ENCODE data around the gene AUTS2.

The AUTS2 gene

DNA sequence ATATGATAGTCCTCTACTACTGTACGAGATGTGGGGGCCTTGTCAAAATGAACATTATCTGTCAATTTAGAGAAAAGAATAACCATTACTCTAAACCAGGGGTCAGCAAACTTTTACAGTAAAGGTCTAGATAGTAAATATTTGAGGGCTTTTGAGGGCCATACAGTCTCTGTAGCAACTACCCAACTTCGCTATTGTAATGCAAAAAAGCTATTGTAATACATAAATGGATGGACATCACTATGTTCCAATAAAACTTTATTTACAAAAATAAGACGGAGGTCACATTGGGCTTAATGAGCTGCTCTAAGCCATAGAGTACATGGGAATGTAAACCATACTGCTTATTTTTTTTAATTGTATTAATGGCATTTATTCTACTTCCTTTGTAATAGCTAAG lies 1055.9 kb downstream of the AUTS2 start:
- Mint-ChIP-seq H3K27me3 (no peaks in the 10 kb centered on the region), H3K4me3 (no peak overlapping the region), H3K36me3 (no peaks in the 10 kb centered on the region), H3K9me3 (ENCODE audit: low read depth) (peaks cover 3% of the 10 kb centered on the region), H3K4me1 (ENCODE audit: low read depth) (peaks cover 15% of the 10 kb centered on the region), H3K27ac (no peak overlapping the region)

DNA sequence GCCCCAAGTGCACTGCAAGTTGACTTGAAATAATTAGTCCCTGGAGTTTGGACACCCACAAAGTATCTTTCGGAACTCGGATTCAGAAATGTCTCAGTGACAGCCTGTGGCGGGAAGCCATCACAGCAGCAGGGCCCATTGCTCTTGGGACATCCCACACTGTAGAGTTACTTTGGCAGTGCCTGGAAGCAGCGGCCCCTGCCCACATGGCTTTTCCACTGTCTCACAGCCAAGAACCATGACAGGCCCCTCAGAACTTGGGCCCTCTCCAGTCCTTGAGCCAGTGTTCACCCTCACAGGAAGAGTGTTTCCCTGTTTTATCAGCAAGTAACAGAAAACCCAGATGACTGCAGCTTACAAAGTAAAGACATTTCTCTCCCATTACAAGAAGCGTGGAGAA lies 1056.7 kb downstream of the AUTS2 start:
- H3K27ac Mint-ChIP-seq = no peak overlapping the region
- H3K9me3 Mint-ChIP-seq (ENCODE audit: low read depth) = peaks cover 3% of the 10 kb centered on the region
- H3K4me1 Mint-ChIP-seq (ENCODE audit: low read depth) = peaks cover 20% of the 10 kb centered on the region
- no peaks in the 10 kb centered on the region for H3K27me3 Mint-ChIP-seq
- no peaks in the 10 kb centered on the region for H3K36me3 Mint-ChIP-seq
- H3K4me3 Mint-ChIP-seq = no peak overlapping the region

DNA sequence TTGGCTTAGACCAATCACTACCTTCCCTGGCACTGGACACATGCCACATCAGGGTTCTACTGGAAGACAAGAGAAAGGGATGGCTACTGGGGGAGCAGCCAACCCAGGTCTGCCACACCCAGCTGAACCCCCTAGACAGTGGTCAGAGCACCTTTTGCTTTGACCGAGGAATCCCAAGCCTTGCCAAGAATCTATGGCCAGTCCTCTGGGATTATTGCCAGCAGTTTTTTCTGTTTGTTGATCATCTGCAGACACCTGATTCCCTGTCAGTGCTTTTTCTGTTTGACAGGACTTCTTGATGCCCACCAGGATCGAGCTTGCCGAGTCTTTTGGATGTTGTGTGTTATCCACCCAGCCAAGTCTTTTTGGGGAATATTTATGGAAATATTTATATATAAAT lies 1057.4 kb downstream of the AUTS2 start:
- peaks cover 2% of the 10 kb centered on the region for H3K9me3 Mint-ChIP-seq (ENCODE audit: low read depth)

DNA sequence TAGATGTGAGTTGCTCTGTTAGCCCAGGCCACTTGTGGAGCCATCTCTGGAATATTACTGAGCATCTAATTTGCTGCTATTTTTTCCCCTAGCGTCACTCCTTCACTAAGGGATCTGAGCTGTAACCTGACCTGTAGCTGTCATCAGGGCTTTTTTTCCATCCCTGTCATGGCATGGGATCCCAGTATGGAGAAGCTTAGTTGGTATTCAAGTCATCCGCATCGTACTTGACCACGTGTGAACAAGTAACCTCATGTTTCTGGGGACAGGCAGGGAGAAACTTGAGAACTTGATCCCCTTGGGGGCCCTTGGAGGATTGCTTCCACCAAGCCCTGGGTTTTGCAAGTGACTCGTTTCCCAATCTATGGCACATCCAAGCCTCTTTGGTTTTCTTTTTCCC lies 1059.3 kb downstream of the AUTS2 start:
- H3K27ac Mint-ChIP-seq = no peak overlapping the region
- no peaks in the 10 kb centered on the region for H3K9me3 Mint-ChIP-seq (ENCODE audit: low read depth)
- H3K4me3 Mint-ChIP-seq = no peak overlapping the region
- H3K4me1 Mint-ChIP-seq (ENCODE audit: low read depth) = peaks cover 24% of the 10 kb centered on the region
- no peaks in the 10 kb centered on the region for H3K27me3 Mint-ChIP-seq
- H3K36me3 Mint-ChIP-seq = no peaks in the 10 kb centered on the region

More for the DNA sequence above, 1057.4 kb downstream of the AUTS2 start:
- Mint-ChIP-seq H3K27me3 (no peaks in the 10 kb centered on the region), H3K4me3 (no peak overlapping the region), H3K27ac (no peak overlapping the region), H3K36me3 (no peaks in the 10 kb centered on the region), H3K4me1 (ENCODE audit: low read depth) (peaks cover 22% of the 10 kb centered on the region)

DNA sequence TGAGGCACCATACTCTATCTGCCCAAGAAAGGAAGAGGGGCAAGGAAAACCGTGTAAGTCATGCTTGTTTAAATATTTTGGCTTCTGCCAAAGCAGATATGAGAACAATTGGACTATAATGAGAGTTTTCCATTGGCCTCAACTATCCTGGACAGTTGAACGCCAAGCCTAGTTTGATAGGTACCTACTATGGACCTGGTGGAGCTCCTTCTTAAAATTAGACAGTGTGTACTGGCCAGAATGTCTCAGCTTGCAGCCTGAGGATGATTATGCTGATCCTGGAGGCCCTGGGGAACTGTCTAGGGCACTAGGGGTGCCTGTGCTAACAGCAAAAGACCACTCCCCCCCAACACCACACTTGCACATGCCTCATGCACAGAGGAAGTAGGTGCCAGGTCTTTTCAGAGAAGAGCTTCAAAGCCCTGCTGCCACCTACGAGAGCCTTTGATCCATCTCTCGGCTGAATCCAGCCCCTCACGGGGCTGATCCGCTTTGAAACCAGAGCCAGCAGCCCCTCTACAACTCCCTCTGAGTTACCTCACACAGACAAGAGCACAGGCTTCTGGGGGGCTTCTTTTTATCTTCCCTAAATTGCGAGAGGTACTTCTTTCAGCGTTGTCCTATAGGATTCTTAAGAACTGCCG lies 1059.8 kb downstream of the AUTS2 start:
- Mint-ChIP-seq H3K36me3 (no peaks in the 10 kb centered on the region), H3K27ac (no peak overlapping the region), H3K9me3 (ENCODE audit: low read depth) (no peaks in the 10 kb centered on the region), H3K4me3 (no peak overlapping the region), H3K27me3 (no peaks in the 10 kb centered on the region), H3K4me1 (ENCODE audit: low read depth) (peaks cover 24% of the 10 kb centered on the region)

DNA sequence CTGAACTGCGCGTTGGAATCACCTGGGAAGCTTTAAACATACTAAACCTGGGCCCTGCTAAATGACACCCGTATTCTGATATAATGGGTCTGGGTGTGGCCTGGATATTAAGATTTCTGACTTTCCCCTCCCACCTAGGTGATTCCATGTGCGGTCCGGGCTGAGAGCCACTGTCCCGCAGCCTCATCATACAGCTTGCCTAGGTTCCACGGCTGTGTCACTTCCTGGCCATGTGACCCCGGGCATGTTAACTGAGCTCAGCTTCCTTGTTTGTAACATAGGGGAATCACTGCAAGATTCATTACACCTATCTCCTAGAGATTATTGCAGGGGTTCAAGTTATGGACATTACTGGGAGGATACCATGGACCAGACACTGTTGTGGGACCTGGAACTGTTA lies 1061.0 kb downstream of the AUTS2 start:
- no peaks in the 10 kb centered on the region for H3K27me3 Mint-ChIP-seq
- H3K4me3 Mint-ChIP-seq = no peak overlapping the region
- no peaks in the 10 kb centered on the region for H3K36me3 Mint-ChIP-seq
- no peak overlapping the region for H3K27ac Mint-ChIP-seq
- no peaks in the 10 kb centered on the region for H3K9me3 Mint-ChIP-seq (ENCODE audit: low read depth)
- peaks cover 24% of the 10 kb centered on the region for H3K4me1 Mint-ChIP-seq (ENCODE audit: low read depth)

DNA sequence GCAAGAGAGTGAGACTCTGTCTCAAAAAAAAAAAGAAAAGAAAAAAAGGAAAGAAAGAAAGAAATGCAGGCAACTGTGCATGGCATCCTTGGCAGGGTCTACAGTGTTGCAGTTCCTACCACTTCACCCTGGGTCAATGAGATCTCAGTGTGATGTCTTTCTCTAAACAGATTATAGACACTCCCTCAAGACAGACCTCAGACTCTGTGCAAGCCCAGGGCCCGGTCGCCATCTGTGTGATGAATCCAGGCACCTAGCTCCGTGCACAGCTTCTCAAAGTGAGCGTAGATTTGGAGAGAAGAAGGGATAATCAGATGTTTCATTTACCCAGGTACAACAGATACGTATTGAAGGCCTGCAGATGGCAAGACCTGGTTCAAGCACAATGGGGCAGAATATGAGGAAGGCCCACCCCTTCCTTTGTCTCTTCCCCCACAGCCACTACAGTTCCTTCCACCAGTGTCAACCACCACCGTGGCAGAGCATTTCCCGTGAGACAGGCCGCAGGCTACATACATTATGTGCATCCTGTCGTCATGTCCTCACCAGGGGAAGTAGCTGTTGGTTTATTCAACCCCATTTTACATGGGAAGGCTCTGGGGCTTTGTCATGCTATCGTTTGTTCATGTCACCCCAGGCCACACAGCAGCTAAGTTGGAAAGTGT lies 1062.0 kb downstream of the AUTS2 start:
- Mint-ChIP-seq H3K27me3 (no peaks in the 10 kb centered on the region), H3K36me3 (no peaks in the 10 kb centered on the region), H3K4me1 (ENCODE audit: low read depth) (peaks cover 24% of the 10 kb centered on the region), H3K9me3 (ENCODE audit: low read depth) (no peaks in the 10 kb centered on the region), H3K4me3 (no peak overlapping the region), H3K27ac (no peak overlapping the region)

DNA sequence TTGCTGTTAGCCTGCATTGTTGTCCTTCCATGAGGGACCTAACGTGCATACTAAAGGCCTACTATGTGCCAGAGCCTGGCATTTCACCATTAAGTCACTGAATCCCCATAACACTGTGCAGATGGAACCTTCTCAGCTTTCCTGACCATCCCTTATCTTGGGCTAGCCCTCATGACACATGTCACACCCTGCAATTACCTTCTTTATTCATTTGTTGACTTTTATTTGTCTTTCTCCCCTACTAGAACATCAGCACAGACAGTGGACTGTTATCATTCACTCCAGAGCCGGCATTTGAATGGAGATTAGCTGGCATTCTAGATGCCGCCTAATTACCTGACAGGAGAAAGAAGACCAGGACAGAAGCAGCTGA lies 1062.5 kb downstream of the AUTS2 start:
- no peaks in the 10 kb centered on the region for H3K27me3 Mint-ChIP-seq
- H3K36me3 Mint-ChIP-seq = no peaks in the 10 kb centered on the region
- H3K9me3 Mint-ChIP-seq (ENCODE audit: low read depth) = no peaks in the 10 kb centered on the region
- no peak overlapping the region for H3K4me3 Mint-ChIP-seq
- peaks cover 24% of the 10 kb centered on the region for H3K4me1 Mint-ChIP-seq (ENCODE audit: low read depth)
- H3K27ac Mint-ChIP-seq = no peak overlapping the region

DNA sequence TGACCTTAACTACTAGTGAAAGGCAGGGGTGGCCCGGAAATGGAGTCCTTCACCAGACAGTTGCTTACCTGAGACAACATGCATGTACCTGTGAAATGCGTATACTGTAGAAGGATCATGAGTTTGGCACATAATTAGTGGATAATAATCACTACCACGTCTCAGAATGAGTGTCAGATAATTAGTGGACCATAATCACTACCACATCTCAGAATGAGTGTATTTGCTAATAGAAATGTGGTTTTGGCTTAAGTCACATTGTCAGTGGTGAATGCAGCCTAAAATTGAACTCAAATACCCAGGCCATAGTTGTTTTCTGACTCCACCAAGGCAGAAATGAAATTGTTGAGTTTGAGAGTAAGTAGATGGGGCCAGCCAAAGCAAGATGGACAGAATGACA lies 1065.4 kb downstream of the AUTS2 start:
- Mint-ChIP-seq H3K4me1 (ENCODE audit: low read depth) (peaks cover 19% of the 10 kb centered on the region), H3K9me3 (ENCODE audit: low read depth) (no peaks in the 10 kb centered on the region), H3K27ac (no peak overlapping the region), H3K27me3 (no peaks in the 10 kb centered on the region), H3K36me3 (no peaks in the 10 kb centered on the region), H3K4me3 (no peak overlapping the region)

DNA sequence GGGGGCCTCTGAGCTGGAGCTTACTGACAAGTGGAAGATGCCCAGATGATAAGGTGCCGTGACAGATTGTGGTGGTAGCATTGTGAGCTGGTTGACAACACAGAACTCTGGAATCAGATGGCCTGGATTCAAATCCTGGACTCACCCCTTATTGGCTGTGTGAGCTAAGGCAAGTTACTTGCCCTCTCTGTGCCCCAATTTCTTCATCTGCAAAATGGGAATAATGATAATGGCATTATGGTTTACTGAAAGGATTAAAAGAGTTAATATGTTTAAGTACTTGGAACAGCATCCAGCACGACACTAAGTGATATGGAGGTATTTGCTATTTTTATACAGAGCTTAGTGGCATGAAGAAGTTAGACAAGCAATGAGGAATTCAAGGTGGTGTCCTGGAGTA lies 1067.7 kb downstream of the AUTS2 start:
- H3K27me3 Mint-ChIP-seq = peaks cover 2% of the 10 kb centered on the region
- no peak overlapping the region for H3K4me3 Mint-ChIP-seq
- H3K36me3 Mint-ChIP-seq = no peaks in the 10 kb centered on the region
- H3K27ac Mint-ChIP-seq = no peak overlapping the region
- no peaks in the 10 kb centered on the region for H3K9me3 Mint-ChIP-seq (ENCODE audit: low read depth)
- peaks cover 2% of the 10 kb centered on the region for H3K4me1 Mint-ChIP-seq (ENCODE audit: low read depth)

DNA sequence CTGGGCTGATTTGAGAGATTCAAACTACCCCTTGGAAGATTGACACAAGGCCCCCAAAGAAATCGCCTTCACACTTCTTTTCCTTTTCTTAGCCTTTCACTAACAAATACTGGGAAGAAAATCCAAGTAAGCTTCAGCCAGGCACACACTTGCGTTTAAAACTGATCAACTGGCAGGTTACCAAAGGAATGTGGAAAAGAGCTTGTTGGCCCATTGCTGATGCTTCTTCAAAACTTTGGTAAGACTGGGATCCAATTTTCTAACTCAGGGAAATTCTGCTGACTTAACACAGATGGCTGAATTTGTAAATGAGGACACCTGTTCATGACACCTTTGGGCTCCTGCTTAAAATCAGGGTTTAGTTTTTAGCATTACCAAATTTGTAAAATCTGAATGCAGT lies 1069.1 kb downstream of the AUTS2 start:
- Mint-ChIP-seq H3K27me3 (peaks cover 2% of the 10 kb centered on the region), H3K4me1 (ENCODE audit: low read depth) (peaks cover 2% of the 10 kb centered on the region), H3K36me3 (no peaks in the 10 kb centered on the region), H3K27ac (no peak overlapping the region), H3K4me3 (no peak overlapping the region), H3K9me3 (ENCODE audit: low read depth) (no peaks in the 10 kb centered on the region)

DNA sequence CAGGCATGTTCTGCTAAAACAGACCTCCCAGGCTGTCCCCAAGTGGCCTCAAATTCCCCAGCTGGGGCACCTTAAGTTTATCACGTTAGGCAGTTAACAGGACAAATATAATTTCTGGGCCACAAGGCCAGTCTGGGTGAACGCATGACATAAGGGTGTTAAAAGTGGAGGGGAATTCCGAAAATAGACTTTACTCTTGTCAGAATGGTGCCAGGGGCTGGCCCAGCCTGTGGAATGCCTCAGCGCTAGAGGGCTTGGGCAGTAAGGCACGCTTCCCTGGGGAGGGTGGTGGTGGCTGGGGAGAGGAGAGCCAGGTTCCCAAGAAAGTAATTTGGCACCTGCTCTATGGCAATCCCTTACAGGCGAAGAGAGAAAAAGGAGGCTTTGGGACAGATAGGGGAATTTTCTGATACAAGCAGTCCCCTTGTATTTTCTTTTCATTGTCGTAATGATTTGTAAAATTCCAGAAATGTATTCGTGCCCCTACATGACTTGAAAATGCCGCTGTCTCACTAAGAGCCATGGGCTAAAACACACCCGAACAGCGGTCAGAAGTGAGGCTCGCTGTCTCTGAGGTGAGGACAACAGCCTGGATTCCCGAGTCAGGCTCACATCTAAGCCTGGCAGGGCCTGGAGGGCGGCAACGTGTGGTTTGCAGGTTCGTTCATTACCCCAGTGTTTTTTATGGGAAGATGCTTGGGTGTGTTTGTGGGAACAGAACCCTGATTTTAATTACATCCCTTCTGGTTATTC lies 1070.5 kb downstream of the AUTS2 start:
- no peak overlapping the region for H3K27ac Mint-ChIP-seq
- H3K4me1 Mint-ChIP-seq (ENCODE audit: low read depth) = peaks cover 2% of the 10 kb centered on the region
- no peaks in the 10 kb centered on the region for H3K36me3 Mint-ChIP-seq
- no peaks in the 10 kb centered on the region for H3K9me3 Mint-ChIP-seq (ENCODE audit: low read depth)
- H3K4me3 Mint-ChIP-seq = no peak overlapping the region
- peaks cover 2% of the 10 kb centered on the region for H3K27me3 Mint-ChIP-seq

DNA sequence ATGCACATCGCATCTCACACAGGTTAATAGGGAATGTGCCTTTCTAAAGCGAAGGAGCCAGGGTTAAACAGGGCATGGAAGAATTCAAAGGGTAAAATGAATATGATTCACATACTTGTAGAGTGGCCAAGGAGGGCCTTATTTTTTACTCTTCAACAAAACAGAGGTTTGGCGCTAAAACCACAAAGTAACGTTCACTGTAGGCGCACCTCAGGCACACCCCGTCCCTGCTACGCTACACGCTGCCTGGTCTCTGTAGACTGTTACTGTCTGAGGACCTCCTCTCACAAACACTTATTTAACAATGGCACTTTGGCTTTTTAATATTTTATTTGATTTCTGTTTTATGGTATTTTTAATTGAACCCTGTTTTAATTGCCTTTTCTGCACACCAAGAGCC lies 1071.6 kb downstream of the AUTS2 start:
- no peaks in the 10 kb centered on the region for H3K9me3 Mint-ChIP-seq (ENCODE audit: low read depth)
- no peaks in the 10 kb centered on the region for H3K36me3 Mint-ChIP-seq
- peaks cover 2% of the 10 kb centered on the region for H3K27me3 Mint-ChIP-seq
- no peak overlapping the region for H3K27ac Mint-ChIP-seq
- peaks cover 2% of the 10 kb centered on the region for H3K4me1 Mint-ChIP-seq (ENCODE audit: low read depth)
- no peak overlapping the region for H3K4me3 Mint-ChIP-seq

DNA sequence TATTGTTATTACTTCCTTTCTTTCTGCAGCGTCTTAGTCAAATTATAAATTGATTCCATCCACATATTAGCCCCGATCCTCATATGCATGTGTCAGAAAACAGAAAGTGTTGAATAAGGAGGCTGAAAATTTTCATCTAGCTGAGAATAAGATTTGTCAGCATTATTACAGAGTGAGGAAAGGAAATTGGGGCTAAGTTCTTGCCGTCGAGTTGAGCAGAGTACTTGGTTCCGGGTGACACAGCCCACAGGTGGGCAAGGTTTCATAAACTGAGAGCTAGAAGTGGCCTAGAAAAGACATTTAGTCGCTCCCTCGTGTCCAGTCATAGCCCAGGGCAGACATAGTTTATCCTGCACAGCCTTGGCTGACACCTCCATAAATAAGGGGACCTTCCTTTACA lies 1072.0 kb downstream of the AUTS2 start:
- no peak overlapping the region for H3K27ac Mint-ChIP-seq
- no peaks in the 10 kb centered on the region for H3K36me3 Mint-ChIP-seq
- no peak overlapping the region for H3K4me3 Mint-ChIP-seq
- no peaks in the 10 kb centered on the region for H3K9me3 Mint-ChIP-seq (ENCODE audit: low read depth)
- H3K4me1 Mint-ChIP-seq (ENCODE audit: low read depth) = peaks cover 2% of the 10 kb centered on the region
- H3K27me3 Mint-ChIP-seq = peaks cover 2% of the 10 kb centered on the region

DNA sequence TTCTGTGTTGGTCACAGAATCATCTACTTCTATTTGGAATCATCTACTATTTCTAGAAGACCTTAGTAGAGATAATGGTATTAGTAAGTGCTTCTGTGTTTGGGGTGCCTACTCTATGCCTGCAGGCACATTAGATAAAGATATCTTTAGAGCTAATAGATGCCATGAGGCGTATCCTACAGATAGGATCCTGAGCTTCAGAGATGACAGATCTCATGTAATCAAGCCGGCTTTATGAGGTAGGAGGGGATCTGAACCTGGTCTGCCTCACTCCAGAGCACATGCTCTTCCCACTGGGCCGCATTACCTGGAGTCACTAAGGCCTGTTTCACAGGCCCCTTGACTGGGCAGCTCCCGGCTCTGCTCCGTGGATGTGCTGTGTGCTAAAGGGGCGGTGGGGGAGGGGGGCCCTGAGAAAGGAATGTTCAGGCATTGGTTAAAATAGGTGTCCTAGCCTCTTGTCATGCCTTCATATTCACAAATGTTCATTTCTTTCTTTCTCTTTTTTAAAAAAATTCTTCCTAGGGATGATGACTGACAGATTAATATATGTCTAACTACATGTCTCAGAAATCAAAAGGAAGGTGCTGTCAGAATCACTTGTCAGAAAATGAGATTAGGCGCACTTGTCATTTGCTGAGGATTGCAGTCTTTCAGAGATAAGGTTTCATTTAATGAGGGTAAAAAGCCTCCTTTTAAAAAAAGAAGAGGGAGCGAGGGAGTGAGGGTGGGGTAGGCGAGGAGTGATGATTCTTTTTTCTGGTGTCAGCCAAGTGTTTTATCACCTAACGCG lies 1075.7 kb downstream of the AUTS2 start:
- Mint-ChIP-seq H3K36me3 (no peaks in the 10 kb centered on the region), H3K4me3 (no peak overlapping the region), H3K9me3 (ENCODE audit: low read depth) (no peaks in the 10 kb centered on the region)

More for the DNA sequence above, 1075.7 kb downstream of the AUTS2 start:
- Mint-ChIP-seq H3K27me3 (peaks cover 2% of the 10 kb centered on the region), H3K4me1 (ENCODE audit: low read depth) (peaks cover 6% of the 10 kb centered on the region), H3K27ac (no peak overlapping the region)
